Parathyroid adenoma (tissue), 2 donors: ENCODE data around the gene THOP1.

Experiments
- H2AFZ ChIP-seq: fragments of 300-600 bp; sonication (generic); one replicate; pipeline ENCODE4 v1.7.0; 2017; ENCODE audit warnings: antibody characterized with exemption, mild to moderate bottlenecking
- H3K27ac ChIP-seq: fragments of 300-600 bp; sonication (generic); one replicate; pipeline ENCODE4 v1.7.0; 2017
- H3K27me3 ChIP-seq: fragments of 300-600 bp; sonication (generic); one replicate; pipeline ENCODE4 v1.7.0; 2017; ENCODE audit warnings: low read length; ENCODE audit not compliant: control insufficient read depth, insufficient read depth
- H3K36me3 ChIP-seq: fragments of 300-600 bp; sonication (generic); one replicate; pipeline ENCODE4 v1.7.0; 2017; ENCODE audit warnings: low read length; ENCODE audit not compliant: control insufficient read depth, insufficient read depth
- H3K4me1 ChIP-seq: fragments of 300-600 bp; sonication (generic); one replicate; pipeline ENCODE4 v1.7.0; 2017; ENCODE audit warnings: control low read depth
- H3K4me2 ChIP-seq: fragments of 300-600 bp; sonication (generic); one replicate; pipeline ENCODE4 v1.7.0; 2017; ENCODE audit warnings: low read length
- H3K4me3 ChIP-seq: fragments of 300-600 bp; sonication (generic); one replicate; pipeline ENCODE4 v1.7.0; 2017; ENCODE audit warnings: low read depth, low read length
- H3K79me2 ChIP-seq: fragments of 300-600 bp; sonication (generic); one replicate; pipeline ENCODE4 v1.7.0; 2017; ENCODE audit warnings: control low read depth
- H3K9ac ChIP-seq: fragments of 300-600 bp; sonication (generic); one replicate; pipeline ENCODE4 v1.7.0; 2017; ENCODE audit warnings: mild to moderate bottlenecking
- H3K9me3 ChIP-seq: fragments of 300-600 bp; sonication (generic); one replicate; pipeline ENCODE4 v1.7.0; 2017; ENCODE audit warnings: low read length; ENCODE audit not compliant: control insufficient read depth
- TF ChIP-seq, protein P1 (sequence below): fragments of 300-600 bp; sonication (generic); IDR thresholded peaks from one replicate; pipeline ENCODE4 v1.7.0; 2017; ENCODE audit warnings: antibody characterized with exemption, mild to moderate bottlenecking
- donor health status: primary hyperparathyroidism.

Gene THOP1

DNA sequence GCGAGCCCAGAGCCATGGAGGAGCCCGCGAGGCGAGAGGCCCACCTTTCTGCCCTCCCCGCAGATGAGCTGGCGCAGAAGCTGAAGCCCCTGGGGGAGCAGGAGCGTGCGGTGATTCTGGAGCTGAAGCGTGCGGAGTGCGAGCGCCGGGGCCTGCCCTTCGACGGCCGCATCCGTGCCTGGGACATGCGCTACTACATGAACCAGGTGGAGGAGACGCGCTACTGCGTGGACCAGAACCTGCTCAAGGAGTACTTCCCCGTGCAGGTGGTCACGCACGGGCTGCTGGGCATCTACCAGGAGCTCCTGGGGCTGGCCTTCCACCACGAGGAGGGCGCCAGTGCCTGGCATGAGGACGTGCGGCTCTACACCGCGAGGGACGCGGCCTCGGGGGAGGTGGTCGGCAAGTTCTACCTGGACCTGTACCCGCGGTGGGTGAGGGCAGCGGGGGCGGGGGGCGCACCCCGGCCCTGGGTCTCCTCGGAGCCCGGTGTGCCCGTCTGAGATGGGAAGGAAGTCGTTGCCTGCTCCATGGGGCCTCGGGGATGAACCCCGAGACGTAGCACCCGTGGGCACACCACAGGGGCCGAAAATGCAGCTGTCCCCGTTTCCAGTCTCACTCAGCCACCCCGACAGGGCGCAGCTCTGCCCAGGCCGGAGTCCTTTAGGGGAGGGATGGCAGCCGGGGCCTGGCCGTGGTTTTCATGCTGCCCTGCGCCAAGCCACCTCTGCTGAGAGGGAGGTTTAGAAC is 22.3 kb downstream of the THOP1 start:
- Histone ChIP-seq H3K4me3 (no peak overlapping the region), H3K27ac (no peak overlapping the region), H3K9ac (no peak overlapping the region), H3K36me3 (no peaks in the 10 kb centered on the region), H3K27me3 (no peaks in the 10 kb centered on the region), H3K4me2 (no peak overlapping the region), H3K9me3 (no peaks in the 10 kb centered on the region), H3K4me1 (no peaks in the 10 kb centered on the region), H3K79me2 (no peaks in the 10 kb centered on the region), H2AFZ (no peak overlapping the region)
- TF ChIP-seq, protein P1, sequence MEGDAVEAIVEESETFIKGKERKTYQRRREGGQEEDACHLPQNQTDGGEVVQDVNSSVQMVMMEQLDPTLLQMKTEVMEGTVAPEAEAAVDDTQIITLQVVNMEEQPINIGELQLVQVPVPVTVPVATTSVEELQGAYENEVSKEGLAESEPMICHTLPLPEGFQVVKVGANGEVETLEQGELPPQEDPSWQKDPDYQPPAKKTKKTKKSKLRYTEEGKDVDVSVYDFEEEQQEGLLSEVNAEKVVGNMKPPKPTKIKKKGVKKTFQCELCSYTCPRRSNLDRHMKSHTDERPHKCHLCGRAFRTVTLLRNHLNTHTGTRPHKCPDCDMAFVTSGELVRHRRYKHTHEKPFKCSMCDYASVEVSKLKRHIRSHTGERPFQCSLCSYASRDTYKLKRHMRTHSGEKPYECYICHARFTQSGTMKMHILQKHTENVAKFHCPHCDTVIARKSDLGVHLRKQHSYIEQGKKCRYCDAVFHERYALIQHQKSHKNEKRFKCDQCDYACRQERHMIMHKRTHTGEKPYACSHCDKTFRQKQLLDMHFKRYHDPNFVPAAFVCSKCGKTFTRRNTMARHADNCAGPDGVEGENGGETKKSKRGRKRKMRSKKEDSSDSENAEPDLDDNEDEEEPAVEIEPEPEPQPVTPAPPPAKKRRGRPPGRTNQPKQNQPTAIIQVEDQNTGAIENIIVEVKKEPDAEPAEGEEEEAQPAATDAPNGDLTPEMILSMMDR, result no peak

DNA sequence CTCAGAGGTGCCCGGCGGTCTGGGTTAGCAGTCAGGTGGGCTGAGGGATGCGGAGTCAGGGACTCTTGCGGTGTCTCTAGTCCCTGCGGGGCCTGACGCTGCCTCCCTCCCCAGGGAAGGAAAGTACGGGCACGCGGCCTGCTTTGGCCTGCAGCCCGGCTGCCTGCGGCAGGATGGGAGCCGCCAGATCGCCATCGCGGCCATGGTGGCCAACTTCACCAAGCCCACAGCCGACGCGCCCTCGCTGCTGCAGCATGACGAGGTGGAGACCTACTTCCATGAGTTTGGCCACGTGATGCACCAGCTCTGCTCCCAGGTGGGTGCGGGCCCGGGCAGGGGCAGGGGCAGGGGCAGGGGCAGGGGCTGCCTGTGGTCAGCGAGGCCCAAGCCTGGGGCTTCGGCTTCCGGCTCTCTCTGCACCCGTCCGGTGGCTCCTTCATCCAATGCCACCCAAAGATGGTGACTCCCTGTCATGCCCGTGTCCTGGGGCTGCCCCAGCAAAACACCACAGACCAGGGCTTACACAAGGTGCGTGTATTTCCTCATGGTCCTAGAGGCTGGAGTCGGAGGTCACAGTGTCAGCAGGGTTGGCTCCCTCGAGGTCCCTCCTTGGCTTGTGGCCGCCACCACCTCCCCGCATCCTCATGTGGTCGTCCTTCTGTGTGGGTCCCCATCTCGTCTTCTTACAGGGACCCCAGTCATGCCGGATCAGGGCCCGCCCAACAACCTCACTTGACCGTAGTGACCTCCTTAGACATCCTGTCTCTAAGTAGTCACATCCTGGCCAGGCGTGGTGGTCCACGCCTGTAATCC is 23.0 kb downstream of the THOP1 start:
- Histone ChIP-seq H3K36me3 (no peaks in the 10 kb centered on the region), H3K27ac (no peak overlapping the region), H3K4me3 (no peak overlapping the region), H3K4me2 (no peak overlapping the region), H3K9me3 (no peaks in the 10 kb centered on the region), H2AFZ (no peak overlapping the region), H3K4me1 (no peaks in the 10 kb centered on the region), H3K9ac (no peak overlapping the region), H3K79me2 (no peaks in the 10 kb centered on the region), H3K27me3 (no peaks in the 10 kb centered on the region)
- TF ChIP-seq, protein P1, result no peak

DNA sequence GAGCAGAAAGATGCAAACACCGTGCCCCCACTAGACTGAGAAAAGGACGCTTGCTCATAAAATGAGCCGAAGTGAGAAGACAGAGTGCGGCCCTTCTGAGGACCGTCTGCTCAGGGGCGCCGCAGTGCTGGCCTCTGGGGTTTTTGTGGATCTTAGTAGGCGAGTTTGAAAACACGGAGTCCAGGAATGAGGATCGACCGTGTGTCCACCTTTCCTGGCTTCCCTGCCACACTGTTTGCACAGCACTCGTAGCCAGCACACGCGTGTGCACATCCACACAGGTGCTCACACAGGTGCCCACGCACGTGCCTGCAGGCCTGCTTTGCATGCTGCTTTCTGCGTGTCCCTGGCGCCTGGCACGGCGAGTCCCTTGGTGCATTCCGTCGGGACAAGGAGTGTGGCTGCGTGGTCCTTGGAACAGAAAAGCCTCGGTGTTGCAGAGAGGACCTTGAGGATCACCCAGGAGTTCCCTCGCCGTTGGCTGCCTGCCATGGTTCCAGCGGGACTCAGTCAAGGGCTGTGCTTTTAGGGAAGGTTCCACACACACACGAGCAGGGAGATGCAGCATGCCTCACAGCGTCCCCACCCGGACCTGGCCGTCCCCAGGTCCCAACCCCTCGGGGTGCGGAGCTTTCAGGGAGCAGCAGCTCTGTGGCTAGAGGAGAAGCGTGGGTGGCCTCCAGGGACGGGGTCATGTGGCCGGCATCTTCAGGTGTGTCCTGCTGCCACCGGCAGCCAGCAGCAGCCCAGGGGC is 24.3 kb downstream of the THOP1 start:
- no peaks in the 10 kb centered on the region for H3K27me3 ChIP-seq
- H3K27ac ChIP-seq, result no peak overlapping the region
- H3K4me2 ChIP-seq, result no peak overlapping the region
- H2AFZ ChIP-seq, result no peak overlapping the region
- no peak overlapping the region for H3K9ac ChIP-seq
- TF ChIP-seq, protein P1, result no peak
- no peak overlapping the region for H3K4me3 ChIP-seq
- H3K9me3 ChIP-seq, result no peaks in the 10 kb centered on the region
- H3K79me2 ChIP-seq, result no peaks in the 10 kb centered on the region
- no peaks in the 10 kb centered on the region for H3K4me1 ChIP-seq
- no peaks in the 10 kb centered on the region for H3K36me3 ChIP-seq

DNA sequence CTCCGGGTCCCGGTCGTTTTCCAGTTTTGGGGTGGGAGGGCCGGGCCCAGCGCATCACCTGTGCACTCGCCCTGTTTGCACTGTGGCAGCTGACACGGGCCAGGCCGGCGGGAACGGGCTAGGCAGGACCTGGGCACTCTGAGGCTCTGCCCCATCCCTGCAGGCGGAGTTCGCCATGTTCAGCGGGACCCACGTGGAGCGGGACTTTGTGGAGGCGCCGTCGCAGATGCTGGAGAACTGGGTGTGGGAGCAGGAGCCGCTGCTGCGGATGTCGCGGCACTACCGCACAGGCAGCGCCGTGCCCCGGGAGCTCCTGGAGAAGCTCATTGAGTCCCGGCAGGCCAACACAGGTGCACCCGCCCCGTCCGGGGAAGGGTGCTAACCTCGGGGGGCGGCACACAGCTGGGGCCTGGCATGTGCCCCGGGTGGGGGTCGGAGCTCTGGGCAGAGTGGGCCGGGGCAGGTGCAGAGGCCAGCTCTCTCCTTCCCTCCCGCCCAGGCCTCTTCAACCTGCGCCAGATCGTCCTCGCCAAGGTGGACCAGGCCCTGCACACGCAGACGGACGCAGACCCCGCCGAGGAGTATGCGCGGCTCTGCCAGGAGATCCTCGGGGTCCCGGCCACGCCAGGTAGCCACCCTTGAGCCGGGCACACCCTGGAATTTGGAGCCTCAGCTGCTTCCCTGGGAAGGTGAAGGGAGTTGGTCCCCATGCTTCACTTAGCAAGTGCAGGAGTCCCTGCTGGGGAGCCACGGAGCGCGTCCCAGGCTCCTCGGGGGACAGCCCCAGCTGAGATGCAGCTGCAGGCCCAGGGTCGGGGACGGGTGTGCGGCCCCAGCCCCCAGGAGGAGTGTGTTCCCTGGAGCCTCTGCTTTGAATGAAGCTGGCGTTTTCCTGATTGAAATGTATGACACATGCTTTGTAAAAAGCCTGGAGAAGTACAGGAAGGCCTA is 25.1 kb downstream of the THOP1 start:
- Histone ChIP-seq H3K9me3 (no peaks in the 10 kb centered on the region), H3K27me3 (no peaks in the 10 kb centered on the region), H3K4me2 (no peak overlapping the region), H3K9ac (no peak overlapping the region), H3K4me3 (no peak overlapping the region), H3K4me1 (no peaks in the 10 kb centered on the region), H3K36me3 (no peaks in the 10 kb centered on the region), H3K27ac (no peak overlapping the region), H2AFZ (no peak overlapping the region), H3K79me2 (no peaks in the 10 kb centered on the region)
- TF ChIP-seq, protein P1, result no peak
